ENCODE measurements around the gene ETV2.

Gene ETV2

DNA sequence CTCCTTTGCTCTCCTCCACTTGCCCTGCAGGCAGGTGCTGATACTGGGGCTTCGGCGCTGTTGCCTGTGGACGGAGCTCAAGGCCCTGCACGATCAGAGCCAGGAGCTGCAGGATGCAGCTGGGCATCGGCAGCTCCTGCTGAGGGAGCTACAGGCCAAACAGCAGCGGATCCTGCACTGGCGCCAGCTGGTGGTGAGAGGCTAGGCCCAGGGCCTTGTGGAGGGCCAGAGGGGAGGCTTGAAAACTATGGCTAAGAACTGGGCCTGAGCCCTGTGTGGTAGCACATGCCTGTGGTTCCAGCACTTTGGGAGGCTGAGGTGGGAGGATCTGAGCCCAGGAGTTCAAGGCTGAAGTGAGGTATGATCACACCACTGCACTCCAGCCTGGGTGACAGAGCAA lies 22.7 kb upstream of the ETV2 start:
- no peak overlapping the region for H3K4me3 ChIP-seq (ENCODE audit: low read depth, low read length)
- no peak for DNase-seq (ENCODE audit: low read depth)
- TF ChIP-seq, protein P1, sequence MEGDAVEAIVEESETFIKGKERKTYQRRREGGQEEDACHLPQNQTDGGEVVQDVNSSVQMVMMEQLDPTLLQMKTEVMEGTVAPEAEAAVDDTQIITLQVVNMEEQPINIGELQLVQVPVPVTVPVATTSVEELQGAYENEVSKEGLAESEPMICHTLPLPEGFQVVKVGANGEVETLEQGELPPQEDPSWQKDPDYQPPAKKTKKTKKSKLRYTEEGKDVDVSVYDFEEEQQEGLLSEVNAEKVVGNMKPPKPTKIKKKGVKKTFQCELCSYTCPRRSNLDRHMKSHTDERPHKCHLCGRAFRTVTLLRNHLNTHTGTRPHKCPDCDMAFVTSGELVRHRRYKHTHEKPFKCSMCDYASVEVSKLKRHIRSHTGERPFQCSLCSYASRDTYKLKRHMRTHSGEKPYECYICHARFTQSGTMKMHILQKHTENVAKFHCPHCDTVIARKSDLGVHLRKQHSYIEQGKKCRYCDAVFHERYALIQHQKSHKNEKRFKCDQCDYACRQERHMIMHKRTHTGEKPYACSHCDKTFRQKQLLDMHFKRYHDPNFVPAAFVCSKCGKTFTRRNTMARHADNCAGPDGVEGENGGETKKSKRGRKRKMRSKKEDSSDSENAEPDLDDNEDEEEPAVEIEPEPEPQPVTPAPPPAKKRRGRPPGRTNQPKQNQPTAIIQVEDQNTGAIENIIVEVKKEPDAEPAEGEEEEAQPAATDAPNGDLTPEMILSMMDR (IDR thresholded peaks at IDR 0.05; ENCODE audit: low read depth, low read length, missing control alignments): peak; percentile 2

DNA sequence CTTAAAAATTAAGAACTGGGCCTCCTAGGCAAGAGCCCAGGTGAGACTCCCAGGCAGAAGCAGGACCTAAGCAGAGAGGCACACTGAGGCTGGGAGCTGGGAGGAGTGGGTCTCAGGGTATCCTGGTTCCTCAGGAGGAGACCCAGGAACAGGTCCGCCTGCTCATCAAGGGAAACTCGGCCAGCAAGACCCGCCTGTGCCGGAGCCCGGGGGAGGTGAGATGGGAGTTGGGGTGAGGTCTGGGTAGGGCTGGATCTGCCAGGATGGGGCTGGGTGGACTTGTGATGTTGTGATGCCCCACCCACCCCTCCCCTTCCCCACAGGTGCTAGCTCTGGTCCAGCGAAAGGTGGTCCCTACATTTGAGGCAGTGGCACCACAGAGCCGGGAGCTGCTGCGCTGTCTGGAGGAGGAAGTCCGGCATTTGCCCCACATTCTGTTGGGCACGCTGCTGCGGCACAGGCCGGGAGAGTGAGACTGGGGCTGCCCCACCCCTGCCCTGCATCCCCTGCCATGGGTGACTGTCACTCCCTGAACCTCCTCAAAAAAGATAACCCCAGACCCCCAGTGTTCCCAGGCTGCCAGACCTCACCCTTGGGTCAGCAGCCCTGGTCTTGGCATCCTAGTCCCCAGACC lies 22.1 kb upstream of the ETV2 start:
- TF ChIP-seq, protein P1 (IDR thresholded peaks at IDR 0.05; ENCODE audit: low read depth, low read length, missing control alignments): no peak
- no peak overlapping the region for H3K4me3 ChIP-seq (ENCODE audit: low read depth, low read length)
- no peak for DNase-seq (ENCODE audit: low read depth)

DNA sequence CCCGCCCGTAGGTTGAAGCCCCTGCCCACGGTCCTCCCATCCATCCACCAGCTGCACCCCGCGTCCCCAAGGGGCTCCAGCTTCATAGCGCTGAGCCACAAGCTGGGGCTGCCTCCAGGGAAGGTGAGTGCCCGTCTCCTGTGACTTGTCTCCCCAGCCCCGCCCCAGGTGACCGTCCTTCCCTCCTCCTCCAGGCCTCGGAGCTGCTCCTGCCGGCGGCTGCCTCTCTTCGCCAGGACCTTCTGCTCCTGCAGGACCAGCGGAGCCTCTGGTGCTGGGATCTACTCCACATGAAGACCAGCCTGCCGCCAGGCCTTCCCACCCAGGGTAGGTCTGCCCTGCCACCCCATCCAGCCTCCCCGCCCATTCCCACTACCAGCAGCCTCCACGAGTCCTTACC lies 21.5 kb upstream of the ETV2 start:
- TF ChIP-seq, protein P1 (IDR thresholded peaks at IDR 0.05; ENCODE audit: low read depth, low read length, missing control alignments): no peak
- no peak for DNase-seq (ENCODE audit: low read depth)
- H3K4me3 ChIP-seq (ENCODE audit: low read depth, low read length): no peak overlapping the region

DNA sequence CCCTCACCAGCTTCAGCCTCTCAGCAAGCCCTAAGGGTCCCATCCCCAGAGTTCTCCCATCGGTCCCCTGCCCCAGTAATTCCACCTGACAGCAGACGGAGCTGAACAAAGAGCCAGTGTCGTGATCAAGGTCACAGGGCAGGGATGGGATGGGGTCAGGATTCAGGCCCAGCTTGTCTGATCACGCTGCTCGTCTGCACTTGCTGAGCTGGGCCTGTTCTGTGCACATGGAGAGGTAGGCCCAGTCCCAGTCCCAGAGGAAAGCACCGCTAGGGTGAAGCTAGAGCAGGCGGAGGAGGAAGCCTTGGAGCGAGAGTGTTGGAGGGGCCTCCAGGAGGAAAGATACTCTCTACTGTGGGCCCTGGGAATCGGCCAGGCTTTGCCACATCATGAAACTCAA lies 19.8 kb upstream of the ETV2 start:
- TF ChIP-seq, protein P1 (IDR thresholded peaks at IDR 0.05; ENCODE audit: low read depth, low read length, missing control alignments): no peak
- DNase-seq (ENCODE audit: low read depth): no peak
- H3K4me3 ChIP-seq (ENCODE audit: low read depth, low read length): no peak overlapping the region

DNA sequence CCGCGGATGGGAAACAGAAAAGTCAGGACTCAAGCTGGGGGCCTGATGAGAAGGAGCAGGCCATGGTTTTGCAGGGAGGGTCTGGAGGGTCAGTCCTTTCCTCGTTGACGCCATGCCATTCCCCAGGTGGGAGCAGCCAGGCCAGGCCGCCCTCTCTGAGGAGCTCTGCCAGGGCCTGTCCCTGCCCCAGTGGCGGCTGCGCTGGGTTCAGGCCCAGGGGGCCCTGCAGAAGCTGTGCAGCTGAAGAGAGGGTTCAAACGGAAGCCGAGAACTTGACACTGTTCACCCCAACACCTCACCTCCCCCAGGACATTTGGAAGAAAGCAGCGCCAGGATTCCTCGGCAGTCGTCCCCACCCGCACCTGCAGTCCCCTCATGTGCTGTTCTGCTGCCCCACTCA lies 18.8 kb upstream of the ETV2 start:
- TF ChIP-seq, protein P1 (IDR thresholded peaks at IDR 0.05; ENCODE audit: low read depth, low read length, missing control alignments): no peak
- DNase-seq (ENCODE audit: low read depth): no peak
- H3K4me3 ChIP-seq (ENCODE audit: low read depth, low read length): no peak overlapping the region

DNA sequence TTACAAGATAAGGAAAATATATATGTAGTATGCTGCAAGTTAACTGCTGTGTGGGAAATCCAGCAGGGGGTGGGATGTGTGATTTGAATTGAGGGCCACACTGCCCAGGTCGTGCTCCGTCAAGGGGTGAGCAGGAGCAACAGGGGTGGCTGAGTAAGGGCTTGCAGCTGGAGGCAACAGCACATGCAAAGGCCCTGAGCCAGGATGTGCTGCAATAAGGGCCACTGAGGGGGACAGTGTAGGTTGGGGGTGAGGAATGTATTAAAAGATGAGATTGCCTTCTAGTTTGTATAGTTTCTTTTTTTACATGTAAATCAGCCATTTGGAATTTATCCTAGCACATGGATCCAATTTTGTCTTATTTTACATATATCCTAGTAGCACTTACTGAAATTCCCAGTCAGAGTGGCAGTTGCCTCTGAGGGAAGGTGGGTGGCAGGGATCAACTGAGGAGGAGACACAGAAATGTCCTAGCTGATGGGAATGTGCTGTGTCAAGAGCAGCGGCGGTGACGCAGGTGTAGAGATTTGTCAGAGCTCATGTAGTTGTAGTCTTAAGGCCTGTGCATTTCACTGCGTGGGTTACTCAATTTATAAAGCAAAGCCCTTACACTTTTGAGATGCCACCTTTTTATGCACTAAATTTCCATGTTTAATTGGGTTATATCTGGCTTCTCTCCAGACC lies 18.1 kb upstream of the ETV2 start:
- TF ChIP-seq, protein P1 (IDR thresholded peaks at IDR 0.05; ENCODE audit: low read depth, low read length, missing control alignments): no peak
- DNase-seq (ENCODE audit: low read depth): no peak
- no peak overlapping the region for H3K4me3 ChIP-seq (ENCODE audit: low read depth, low read length)

DNA sequence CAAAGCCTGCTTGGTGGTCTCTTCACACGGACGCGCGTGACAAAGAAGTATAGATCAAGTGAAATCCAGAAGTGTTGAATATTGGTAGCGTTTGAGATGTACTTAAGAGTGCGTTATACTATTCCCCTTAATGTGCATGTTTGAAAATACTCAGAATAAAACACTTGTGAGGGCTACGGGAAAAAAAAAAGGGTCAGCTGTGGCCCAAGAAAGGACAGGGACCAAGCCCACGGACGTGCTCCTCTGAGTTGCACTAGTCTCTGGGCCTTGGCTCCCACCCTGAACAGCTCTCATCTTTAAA lies 13.3 kb upstream of the ETV2 start:
- TF ChIP-seq, protein P1 (IDR thresholded peaks at IDR 0.05; ENCODE audit: low read depth, low read length, missing control alignments): no peak
- no peak for DNase-seq (ENCODE audit: low read depth)

More for the DNA sequence above, 13.3 kb upstream of the ETV2 start:
- peak overlapping the region; percentile 69 for H3K4me3 ChIP-seq (ENCODE audit: low read depth, low read length)
